Activated CD4-positive, alpha-beta memory T cell treated with anti-CD3 and anti-CD28 coated beads for 36 hours (primary cell): ENCODE measurements around the gene TMEM238. TPM values are rescaled to one million over a fixed set of nuclear protein-coding genes. Genes with fewer than 3 reads are reported as not detected.

Source experiments
- CTCF ChIA-PET: fragments of 350-600 bp; sonication (Branson Sonifier 250); formaldehyde crosslinking; loops from one replicate; lab custom pipeline; 2021; ENCODE audit warnings: antibody characterized with exemption, inconsistent platforms; lab: Charles Lee
- POLR2A ChIA-PET: fragments of 350-600 bp; sonication (Branson Sonifier 250); formaldehyde crosslinking; loops from one replicate; lab custom pipeline; 2021; ENCODE audit warnings: antibody characterized with exemption; lab: Charles Lee
- DNase-seq: peaks from one replicate; pipeline ENCODE4 v3.0.0-alpha.2; 2020
- H3K27ac Mint-ChIP-seq: one replicate; pipeline ENCODE4 v1.8.0; 2021; ENCODE audit warnings: mixed read lengths
- H3K27me3 Mint-ChIP-seq: one replicate; pipeline ENCODE4 v1.8.0; 2021; ENCODE audit warnings: mixed read lengths
- H3K36me3 Mint-ChIP-seq: one replicate; pipeline ENCODE4 v1.8.0; 2021; ENCODE audit warnings: mixed read lengths
- H3K4me1 Mint-ChIP-seq: one replicate; pipeline ENCODE4 v1.8.0; 2021; ENCODE audit warnings: low read depth, mixed read lengths
- H3K4me3 Mint-ChIP-seq: one replicate; pipeline ENCODE4 v1.8.0; 2021; ENCODE audit warnings: mild to moderate bottlenecking, mixed read lengths
- H3K9me3 Mint-ChIP-seq: one replicate; pipeline ENCODE4 v1.8.0; 2021; ENCODE audit warnings: mixed read lengths
- intact Hi-C: fragments of 100-400 bp; cut with micrococcal nuclease; formaldehyde crosslinking; loops from one replicate; pipeline ENCODE4 v1.15.1; 2023
- total RNA-seq, 2 experiments: library from RNA; stranded (reverse); gene quantifications; one replicate each; pipeline ENCODE4 v1.2.3, GENCODE V29; 2021

The TMEM238 gene
- total RNA-seq, 2 experiments from 2014 or later = 6.3 to 7.0 TPM

- Mint-ChIP-seq H3K4me1 (peaks cover 6% of the 10 kb centered on the region), H3K4me3 (no peak overlapping the region), H3K27ac (no peak overlapping the region), H3K9me3 (no peaks in the 10 kb centered on the region), H3K27me3 (peaks cover 33% of the 10 kb centered on the region), H3K36me3 (no peaks in the 10 kb centered on the region)
- no peak for DNase-seq
- ChIA-PET POLR2A (no interaction called here), CTCF (no interaction called here)
- intact Hi-C loops = no loop called here
Observed at GRCh38 chr19:55373993-55374757, 9.9 kb downstream of the TMEM238 start.

GRCh38 chr19:55373306-55373992, 10.6 kb downstream of the TMEM238 start:
- CTCF ChIA-PET = interaction anchor here (0.7 kb wide), 1 partner anchor 72 kb away, joined by 5 read pairs; no protein-coding TSS in a partner anchor
- peaks cover 38% of the 10 kb centered on the region for H3K27me3 Mint-ChIP-seq
- H3K4me3 Mint-ChIP-seq = no peak overlapping the region

GRCh38 chr19:55372316-55373081, 11.6 kb downstream of the TMEM238 start:
- peaks cover 6% of the 10 kb centered on the region for H3K4me1 Mint-ChIP-seq
- ChIA-PET CTCF (interaction anchor here (0.7 to 1.0 kb wide), 2 partner anchors 11 to 71 kb away, joined by 3 to 5 read pairs; partner anchors contain the start of gene TMEM238), POLR2A (interaction anchor here (2.6 kb wide), 1 partner anchor 12 kb away, joined by 8 read pairs; the partner anchor contains the start of gene TMEM238)
- no peaks in the 10 kb centered on the region for H3K36me3 Mint-ChIP-seq
- DNase-seq = no peak
- H3K27ac Mint-ChIP-seq = no peak overlapping the region
- no peaks in the 10 kb centered on the region for H3K9me3 Mint-ChIP-seq
- H3K27me3 Mint-ChIP-seq = peaks cover 41% of the 10 kb centered on the region
- no peak overlapping the region for H3K4me3 Mint-ChIP-seq
- intact Hi-C loops = no loop called here

More at GRCh38 chr19:55373306-55373992, 10.6 kb downstream of the TMEM238 start:
- Mint-ChIP-seq H3K36me3 (no peaks in the 10 kb centered on the region), H3K9me3 (no peaks in the 10 kb centered on the region), H3K27ac (no peak overlapping the region), H3K4me1 (peaks cover 6% of the 10 kb centered on the region)
- POLR2A ChIA-PET = interaction anchor here (2.6 kb wide), 1 partner anchor 11 kb away, joined by 8 read pairs; the partner anchor contains the start of gene TMEM238
- intact Hi-C loops = no loop called here
- no peak for DNase-seq

GRCh38 chr19:55370305-55370988, 13.6 kb downstream of the TMEM238 start, which contains the start of gene IL11:
Gene IL11 (minus strand): TSS chr19:55370463. CDS start chr19:55370310, 153 bp downstream.
- H3K36me3 Mint-ChIP-seq = no peaks in the 10 kb centered on the region
- no peak for DNase-seq
- intact Hi-C loops = no loop called here
- peaks cover 6% of the 10 kb centered on the region for H3K4me1 Mint-ChIP-seq
- CTCF ChIA-PET = no interaction called here
- no peak within 1 kb of the TSS for H3K27ac Mint-ChIP-seq
- peaks cover 43% of the 10 kb centered on the region for H3K27me3 Mint-ChIP-seq
- POLR2A ChIA-PET = interaction anchor here (2.6 kb wide), 1 partner anchor 14 kb away, joined by 8 read pairs; the partner anchor contains the start of gene TMEM238
- H3K9me3 Mint-ChIP-seq = no peaks in the 10 kb centered on the region
- H3K4me3 Mint-ChIP-seq = peak within 1 kb of the TSS; percentile 57

GRCh38 chr19:55369653-55370304, 14.3 kb downstream of the TMEM238 start:
- intact Hi-C loops = no loop called here
- no peaks in the 10 kb centered on the region for H3K9me3 Mint-ChIP-seq
- POLR2A ChIA-PET = no interaction called here

GRCh38 chr19:55368701-55369563, 15.2 kb downstream of the TMEM238 start:
- ChIA-PET POLR2A (interaction anchor here (1.4 kb wide), 1 partner anchor 15 kb away, joined by 8 read pairs; the partner anchor contains the start of gene TMEM238), CTCF (interaction anchor here (0.9 to 1.0 kb wide), 2 partner anchors 11 to 67 kb away, joined by 3 to 4 read pairs; no protein-coding TSS in a partner anchor)
- intact Hi-C loops = no loop called here
- H3K36me3 Mint-ChIP-seq = no peaks in the 10 kb centered on the region
- no peak overlapping the region for H3K4me3 Mint-ChIP-seq
- H3K4me1 Mint-ChIP-seq = peaks cover 6% of the 10 kb centered on the region
- DNase-seq = peak; percentile 34
- no peak overlapping the region for H3K27ac Mint-ChIP-seq
- peaks cover 40% of the 10 kb centered on the region for H3K27me3 Mint-ChIP-seq
- H3K9me3 Mint-ChIP-seq = no peaks in the 10 kb centered on the region

More at GRCh38 chr19:55369653-55370304, 14.3 kb downstream of the TMEM238 start:
- H3K4me1 Mint-ChIP-seq = peaks cover 6% of the 10 kb centered on the region
- DNase-seq = peak; percentile 43
- H3K4me3 Mint-ChIP-seq = peak overlapping the region; percentile 57
- H3K27ac Mint-ChIP-seq = no peak overlapping the region
- CTCF ChIA-PET = interaction anchor here (0.9 kb wide), 1 partner anchor 68 kb away, joined by 4 read pairs; no protein-coding TSS in a partner anchor
- no peaks in the 10 kb centered on the region for H3K36me3 Mint-ChIP-seq
- peaks cover 41% of the 10 kb centered on the region for H3K27me3 Mint-ChIP-seq

GRCh38 chr19:55368106-55368505, 16.0 kb downstream of the TMEM238 start:
- DNase-seq = no peak
- H3K27me3 Mint-ChIP-seq = peaks cover 35% of the 10 kb centered on the region
- ChIA-PET POLR2A (interaction anchor here (1.4 kb wide), 1 partner anchor 16 kb away, joined by 8 read pairs; the partner anchor contains the start of gene TMEM238), CTCF (interaction anchor here (1.0 kb wide), 1 partner anchor 11 kb away, joined by 3 read pairs; no protein-coding TSS in a partner anchor)
- intact Hi-C loops = no loop called here
- H3K4me3 Mint-ChIP-seq = no peak overlapping the region
- no peak overlapping the region for H3K27ac Mint-ChIP-seq
- H3K36me3 Mint-ChIP-seq = no peaks in the 10 kb centered on the region
- peaks cover 6% of the 10 kb centered on the region for H3K4me1 Mint-ChIP-seq
- no peaks in the 10 kb centered on the region for H3K9me3 Mint-ChIP-seq

GRCh38 chr19:55366790-55367189, 17.3 kb downstream of the TMEM238 start:
- H3K27me3 Mint-ChIP-seq = peaks cover 27% of the 10 kb centered on the region
- H3K4me1 Mint-ChIP-seq = peaks cover 6% of the 10 kb centered on the region

GRCh38 chr19:55365964-55366363, 18.1 kb downstream of the TMEM238 start:
- peaks cover 21% of the 10 kb centered on the region for H3K27me3 Mint-ChIP-seq
- H3K4me3 Mint-ChIP-seq = no peak overlapping the region
- peaks cover 6% of the 10 kb centered on the region for H3K4me1 Mint-ChIP-seq
- no peak overlapping the region for H3K27ac Mint-ChIP-seq
- intact Hi-C loops = no loop called here
- no peaks in the 10 kb centered on the region for H3K36me3 Mint-ChIP-seq
- H3K9me3 Mint-ChIP-seq = no peaks in the 10 kb centered on the region
- DNase-seq = no peak
- ChIA-PET CTCF (no interaction called here), POLR2A (no interaction called here)

More at GRCh38 chr19:55366790-55367189, 17.3 kb downstream of the TMEM238 start:
- CTCF ChIA-PET = no interaction called here
- POLR2A ChIA-PET = no interaction called here
- H3K36me3 Mint-ChIP-seq = no peaks in the 10 kb centered on the region
- no peak overlapping the region for H3K27ac Mint-ChIP-seq
- H3K4me3 Mint-ChIP-seq = no peak overlapping the region
- intact Hi-C loops = no loop called here
- H3K9me3 Mint-ChIP-seq = no peaks in the 10 kb centered on the region
- DNase-seq = no peak

- Mint-ChIP-seq H3K36me3 (no peaks in the 10 kb centered on the region), H3K4me3 (no peak overlapping the region), H3K27ac (no peak overlapping the region), H3K4me1 (peaks cover 4% of the 10 kb centered on the region), H3K27me3 (peaks cover 15% of the 10 kb centered on the region), H3K9me3 (no peaks in the 10 kb centered on the region)
- ChIA-PET POLR2A (no interaction called here), CTCF (no interaction called here)
- intact Hi-C loops = no loop called here
- DNase-seq = no peak
Observed at GRCh38 chr19:55365245-55365644, 18.8 kb downstream of the TMEM238 start.
